Measurements from ENCODE around the gene CALHM4. TPM values are rescaled to one million over a fixed set of nuclear protein-coding genes. Genes with fewer than 3 reads are reported as not detected.

Gene CALHM4
- total and polyA plus RNA-seq, 2 experiments from 2014 or later = not detected

GRCh38 chr6:116528133-116528532 is 25.4 kb upstream of the CALHM4 start:
- WGBS, 2 experiments (ENCODE audit: low coverage in 1 of 2, low lambda C conversion rate in 2 of 2, missing lambda C conversion rate in 2 of 2) = 58 to 65% methylated on average over 1 of the region's 1 CpG
- Histone ChIP-seq H3K9me3 (ENCODE audit: low read depth) (no peaks in the 10 kb centered on the region), H4K20me1 (ENCODE audit: insufficient read depth) (no peaks in the 10 kb centered on the region), H3K27me3 (replicated peaks; ENCODE audit: insufficient read depth) (no peaks in the 10 kb centered on the region), H3K9me2 (ENCODE audit: insufficient read depth) (no peaks in the 10 kb centered on the region), H3K27ac (no peak overlapping the region), H3F3A (ENCODE audit: insufficient read depth) (no peaks in the 10 kb centered on the region), H3K4me3 (no peak overlapping the region), H3K36me3 (ENCODE audit: low read depth) (no peaks in the 10 kb centered on the region), H3K9ac (no peak overlapping the region), H2AFZ (no peak overlapping the region), H3K79me2 (ENCODE audit: insufficient read depth) (no peaks in the 10 kb centered on the region), H3K4me1 (ENCODE audit: insufficient read depth) (peaks cover 12% of the 10 kb centered on the region), H3K4me2 (ENCODE audit: unreplicated experiment) (no peak overlapping the region)
- in situ Hi-C loops (cut with MboI) = no loop called here
- no peak for DNase-seq
- no peak for TF ChIP-seq EZH2phosphoT487 (IDR thresholded peaks at IDR 0.05; ENCODE audit: insufficient read depth, low read depth)
- TF ChIP-seq EZH2 (IDR thresholded peaks at IDR 0.05; ENCODE audit: insufficient read depth, poor library complexity, severe bottlenecking) = no peak

- Histone ChIP-seq H3F3A (ENCODE audit: insufficient read depth) (no peaks in the 10 kb centered on the region), H3K9me3 (ENCODE audit: low read depth) (no peaks in the 10 kb centered on the region), H3K4me2 (ENCODE audit: unreplicated experiment) (peak overlapping the region; percentile 54), H3K27ac (no peak overlapping the region), H3K4me3 (peak overlapping the region; percentile 30; the same call in 1 of the 2 replicates), H2AFZ (0 out of 2 replicates have a peak overlapping the region, but pooled peaks have one; percentile 34), H3K9me2 (ENCODE audit: insufficient read depth) (no peaks in the 10 kb centered on the region), H3K36me3 (ENCODE audit: low read depth) (no peaks in the 10 kb centered on the region), H3K9ac (no peak overlapping the region), H4K20me1 (ENCODE audit: insufficient read depth) (no peaks in the 10 kb centered on the region), H3K27me3 (replicated peaks; ENCODE audit: insufficient read depth) (no peaks in the 10 kb centered on the region), H3K4me1 (ENCODE audit: insufficient read depth) (peaks cover 12% of the 10 kb centered on the region), H3K79me2 (ENCODE audit: insufficient read depth) (no peaks in the 10 kb centered on the region)
- TF ChIP-seq EZH2 (IDR thresholded peaks at IDR 0.05; ENCODE audit: insufficient read depth, poor library complexity, severe bottlenecking) (no peak), EZH2phosphoT487 (IDR thresholded peaks at IDR 0.05; ENCODE audit: insufficient read depth, low read depth) (no peak)
- in situ Hi-C loops (cut with MboI) = no loop called here
- WGBS, 2 experiments (ENCODE audit: low coverage in 1 of 2, low lambda C conversion rate in 2 of 2, missing lambda C conversion rate in 2 of 2) = 33 to 34% methylated on average over 3 of the region's 3 CpGs
- peak; percentile 31 for DNase-seq
These were observed 24.8 kb upstream of the CALHM4 start for GRCh38 chr6:116528780-116529179.

GRCh38 chr6:116529466-116530290 is 23.9 kb upstream of the CALHM4 start:
- in situ Hi-C loops (cut with MboI) = loop anchor here (10.0 kb wide), 1 partner anchor 265 kb away; no protein-coding TSS in a partner anchor
- Histone ChIP-seq H3K9ac (no peak overlapping the region), H3K9me2 (ENCODE audit: insufficient read depth) (no peaks in the 10 kb centered on the region), H3K4me1 (ENCODE audit: insufficient read depth) (peaks cover 12% of the 10 kb centered on the region), H3K27me3 (replicated peaks; ENCODE audit: insufficient read depth) (no peaks in the 10 kb centered on the region), H3K36me3 (ENCODE audit: low read depth) (no peaks in the 10 kb centered on the region), H3K79me2 (ENCODE audit: insufficient read depth) (no peaks in the 10 kb centered on the region), H4K20me1 (ENCODE audit: insufficient read depth) (no peaks in the 10 kb centered on the region), H3K4me2 (ENCODE audit: unreplicated experiment) (no peak overlapping the region), H3K27ac (no peak overlapping the region), H2AFZ (no peak overlapping the region), H3K9me3 (ENCODE audit: low read depth) (no peaks in the 10 kb centered on the region), H3K4me3 (no peak overlapping the region), H3F3A (ENCODE audit: insufficient read depth) (no peaks in the 10 kb centered on the region)
- TF ChIP-seq EZH2phosphoT487 (IDR thresholded peaks at IDR 0.05; ENCODE audit: insufficient read depth, low read depth) (no peak), EZH2 (IDR thresholded peaks at IDR 0.05; ENCODE audit: insufficient read depth, poor library complexity, severe bottlenecking) (no peak)
- WGBS, 2 experiments (ENCODE audit: low coverage in 1 of 2, low lambda C conversion rate in 2 of 2, missing lambda C conversion rate in 2 of 2) = 86 to 90% methylated on average over 3 of the region's 3 CpGs
- peak; percentile 5 for DNase-seq

- Histone ChIP-seq H3K79me2 (ENCODE audit: insufficient read depth) (no peaks in the 10 kb centered on the region), H3K9me3 (ENCODE audit: low read depth) (no peaks in the 10 kb centered on the region), H3K4me1 (ENCODE audit: insufficient read depth) (peaks cover 12% of the 10 kb centered on the region), H3K27me3 (replicated peaks; ENCODE audit: insufficient read depth) (no peaks in the 10 kb centered on the region), H3K4me3 (no peak overlapping the region), H3K27ac (no peak overlapping the region), H3K36me3 (ENCODE audit: low read depth) (no peaks in the 10 kb centered on the region), H3K9ac (no peak overlapping the region), H4K20me1 (ENCODE audit: insufficient read depth) (no peaks in the 10 kb centered on the region), H3K4me2 (ENCODE audit: unreplicated experiment) (no peak overlapping the region), H3F3A (ENCODE audit: insufficient read depth) (no peaks in the 10 kb centered on the region), H2AFZ (no peak overlapping the region), H3K9me2 (ENCODE audit: insufficient read depth) (no peaks in the 10 kb centered on the region)
- no peak for DNase-seq
- in situ Hi-C loops (cut with MboI) = loop anchor here (10.0 kb wide), 1 partner anchor 266 kb away; no protein-coding TSS in a partner anchor
- no peak for TF ChIP-seq EZH2phosphoT487 (IDR thresholded peaks at IDR 0.05; ENCODE audit: insufficient read depth, low read depth)
- TF ChIP-seq EZH2 (IDR thresholded peaks at IDR 0.05; ENCODE audit: insufficient read depth, poor library complexity, severe bottlenecking) = no peak
- 94% methylated on average over 2 of the region's 2 CpGs for WGBS, 2 experiments (ENCODE audit: low coverage in 1 of 2, low lambda C conversion rate in 2 of 2, missing lambda C conversion rate in 2 of 2)
These were observed 23.1 kb upstream of the CALHM4 start for GRCh38 chr6:116530436-116530835.

All from GM23248 (cell line).